Measurements from ENCODE around the gene ANK2.

Gene ANK2

DNA sequence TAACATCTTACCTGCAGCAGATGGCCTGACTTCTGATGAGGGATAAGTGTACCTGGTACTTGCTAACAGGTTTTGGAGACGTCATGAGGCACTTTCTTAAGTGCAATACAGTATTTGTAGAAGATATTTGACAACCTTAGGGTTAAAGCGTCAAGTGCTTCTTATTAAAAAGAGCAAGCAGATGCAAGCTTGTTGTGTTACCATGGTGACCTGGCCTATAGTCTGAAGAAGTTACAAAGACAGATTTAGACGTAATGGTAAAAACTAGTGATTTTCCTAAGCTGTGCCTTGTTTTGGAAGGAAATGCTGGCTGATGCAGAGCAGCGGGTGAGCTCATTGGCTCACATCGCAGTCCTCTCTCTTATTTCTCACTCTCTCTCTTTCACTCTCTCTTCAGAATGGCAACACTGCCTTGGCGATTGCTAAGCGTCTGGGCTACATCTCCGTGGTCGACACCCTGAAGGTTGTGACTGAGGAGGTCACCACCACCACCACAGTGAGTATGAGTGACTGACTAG is 243.6 kb downstream of the ANK2 start:
- DNase-seq, result no peak

GRCh38 chr4:113293674-113294073 is 244.2 kb downstream of the ANK2 start:
- DNase-seq, result no peak

DNA sequence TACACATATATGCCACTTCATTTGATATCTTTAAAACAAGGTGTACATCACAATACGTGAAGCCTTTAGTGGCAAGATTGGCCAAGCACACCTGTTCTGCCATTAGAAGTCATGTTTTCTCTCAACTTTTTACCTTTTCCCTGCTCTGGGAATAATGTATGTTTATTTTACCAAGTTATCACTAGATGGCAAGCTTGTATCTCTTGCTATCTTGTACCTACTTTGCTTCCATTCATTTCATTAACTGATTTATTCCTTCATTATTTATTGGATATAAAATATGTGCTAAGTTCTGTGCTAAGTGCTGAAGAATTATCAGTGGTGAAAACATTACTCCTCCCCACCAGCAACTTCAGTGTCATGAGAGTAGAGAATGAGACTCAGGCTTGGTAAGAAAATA is 245.5 kb downstream of the ANK2 start:
- no peak for DNase-seq

GRCh38 chr4:113300471-113300928 is 251.0 kb downstream of the ANK2 start:
- DNase-seq, result peak; percentile 75

- DNase-seq, result no peak
Measured at GRCh38 chr4:113302051-113302450, 252.6 kb downstream of the ANK2 start.

DNA sequence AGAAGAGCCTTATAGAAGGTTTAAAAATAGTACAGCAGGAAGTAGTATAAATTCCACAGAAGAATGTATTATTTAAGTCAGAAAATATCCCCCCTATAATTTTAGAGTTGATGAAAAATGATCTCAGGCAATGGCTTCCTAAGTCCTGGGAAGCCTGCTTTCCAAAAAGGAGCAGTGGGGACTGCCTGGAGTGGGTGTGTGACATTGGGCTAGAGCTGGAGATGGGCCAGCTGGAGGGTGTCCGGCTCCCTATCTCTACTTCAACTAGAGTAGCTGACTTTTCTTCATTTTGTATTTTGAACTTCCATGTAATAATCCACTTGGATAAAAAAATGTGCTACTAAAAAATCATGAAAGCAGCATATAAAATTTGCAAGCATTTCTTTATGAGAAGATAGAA is 253.9 kb downstream of the ANK2 start:
- DNase-seq, result no peak

- DNase-seq, result no peak
Measured at GRCh38 chr4:113311047-113311446, 261.6 kb downstream of the ANK2 start.

GRCh38 chr4:113312529-113312928 is 263.1 kb downstream of the ANK2 start:
- no peak for DNase-seq

DNA sequence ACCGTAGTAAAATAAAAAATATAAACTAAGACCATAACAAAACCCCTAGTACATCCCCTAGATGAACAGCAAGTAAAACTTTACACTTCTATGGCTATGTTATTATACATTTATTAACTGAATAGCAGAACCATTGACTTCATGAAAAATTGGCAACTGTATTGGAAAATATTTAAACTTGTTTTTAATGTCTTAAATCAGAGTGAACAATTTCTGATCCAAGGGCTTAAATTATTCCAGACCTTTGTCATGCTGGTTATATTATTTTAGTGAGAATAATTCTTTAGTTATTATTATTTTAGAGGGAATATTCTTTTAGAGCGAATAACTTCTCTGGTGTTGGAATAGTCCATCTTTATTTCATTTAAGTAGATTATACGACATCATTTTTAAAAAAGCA is 265.0 kb downstream of the ANK2 start:
- DNase-seq, result no peak

DNA sequence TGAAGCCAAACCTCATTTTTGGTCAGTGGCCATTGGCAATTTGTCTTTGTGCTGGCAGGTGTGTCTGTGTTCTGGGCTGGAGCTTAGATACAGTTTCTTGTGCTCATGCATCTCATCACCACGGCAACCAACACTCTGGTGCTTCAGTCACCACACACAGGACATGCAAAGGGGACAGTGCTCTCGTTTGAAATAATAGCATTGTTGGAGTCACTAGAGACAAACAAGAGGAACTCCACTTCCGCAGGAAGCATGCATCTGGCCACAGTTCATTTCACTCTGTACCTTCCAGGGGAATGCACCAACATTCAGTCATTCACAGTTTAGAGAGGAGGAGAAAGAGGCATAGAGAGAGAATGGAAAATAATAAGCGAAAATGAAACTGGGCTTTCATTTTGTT is 267.4 kb downstream of the ANK2 start:
- peak; percentile 45 for DNase-seq

DNA sequence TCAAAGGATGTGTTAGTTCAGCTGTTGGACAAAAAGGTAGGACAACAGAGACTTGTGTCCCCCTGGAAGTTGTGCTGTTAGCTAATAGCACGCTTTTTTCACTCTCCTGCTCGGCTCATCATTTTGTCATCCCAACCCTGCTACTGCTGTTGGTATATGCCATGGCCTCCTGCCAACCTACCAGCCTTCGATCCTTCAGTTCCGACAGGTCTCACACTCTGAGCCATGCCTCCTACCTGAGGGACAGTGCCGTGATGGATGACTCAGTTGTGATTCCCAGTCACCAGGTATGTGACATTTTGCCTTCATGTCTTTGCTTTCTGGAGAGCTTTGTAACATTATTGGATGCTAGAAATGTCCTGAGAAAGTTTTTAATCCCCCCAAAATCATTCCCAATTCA is 268.1 kb downstream of the ANK2 start:
- no peak for DNase-seq

DNA sequence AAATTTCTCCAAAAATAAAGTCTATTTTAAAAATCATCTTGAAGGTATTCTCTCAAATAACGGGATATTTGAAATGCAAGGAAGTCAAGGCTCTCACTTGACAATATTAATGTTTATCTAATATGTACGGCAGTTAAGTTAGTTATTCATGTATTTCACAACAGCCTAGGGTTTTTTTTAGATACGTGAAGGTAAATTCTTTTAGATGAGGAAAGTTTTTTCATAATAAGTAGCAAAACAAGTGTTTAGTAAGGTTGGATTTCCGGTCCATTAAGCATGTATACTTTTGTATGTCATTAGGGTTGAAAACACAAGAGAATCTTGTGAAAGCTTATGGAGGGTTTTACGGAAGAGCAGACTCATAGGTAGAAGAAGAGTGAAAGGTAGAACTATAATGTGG is 273.3 kb downstream of the ANK2 start:
- no peak for DNase-seq

GRCh38 chr4:113325876-113326615 is 276.6 kb downstream of the ANK2 start:
- peak; percentile 11 for DNase-seq

DNA sequence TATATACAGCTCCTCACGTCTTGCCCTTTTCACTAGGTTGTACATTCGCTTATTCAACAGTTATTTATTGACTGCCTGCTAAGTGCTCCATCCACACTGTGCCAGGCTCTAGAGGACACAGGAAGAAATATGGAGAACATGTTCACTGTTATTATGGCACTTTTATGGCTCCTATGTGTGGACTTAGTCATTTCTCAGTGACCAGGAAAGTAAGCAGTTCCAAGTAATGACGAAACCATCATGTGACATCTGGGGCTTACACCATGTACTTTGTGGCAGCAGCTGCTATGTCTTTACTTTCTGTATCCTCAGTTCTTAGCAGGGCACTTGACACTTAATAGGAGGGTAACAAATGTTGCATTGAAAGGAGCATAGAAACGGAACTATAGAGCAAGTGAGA is 278.0 kb downstream of the ANK2 start:
- DNase-seq, result peak; percentile 24

DNA sequence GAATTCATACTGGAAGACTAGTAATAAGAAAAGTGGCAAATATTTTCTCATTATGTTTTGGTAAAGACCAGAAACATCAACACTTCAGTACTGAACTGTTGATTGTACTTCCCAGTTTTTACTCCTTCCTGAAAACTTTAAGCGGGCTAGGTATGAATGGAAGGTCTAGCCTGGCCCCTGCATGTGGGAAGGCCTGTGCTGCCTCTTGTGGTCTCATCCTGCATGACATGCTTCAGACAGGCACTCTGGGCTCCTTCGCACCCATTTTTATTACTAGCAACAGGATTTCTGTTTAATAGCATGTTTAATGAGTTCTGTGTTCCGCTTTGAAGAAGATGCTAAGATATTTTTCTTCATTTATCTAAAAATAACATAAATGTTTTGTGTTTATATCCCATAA is 279.1 kb downstream of the ANK2 start:
- DNase-seq, result peak; percentile 37

DNA sequence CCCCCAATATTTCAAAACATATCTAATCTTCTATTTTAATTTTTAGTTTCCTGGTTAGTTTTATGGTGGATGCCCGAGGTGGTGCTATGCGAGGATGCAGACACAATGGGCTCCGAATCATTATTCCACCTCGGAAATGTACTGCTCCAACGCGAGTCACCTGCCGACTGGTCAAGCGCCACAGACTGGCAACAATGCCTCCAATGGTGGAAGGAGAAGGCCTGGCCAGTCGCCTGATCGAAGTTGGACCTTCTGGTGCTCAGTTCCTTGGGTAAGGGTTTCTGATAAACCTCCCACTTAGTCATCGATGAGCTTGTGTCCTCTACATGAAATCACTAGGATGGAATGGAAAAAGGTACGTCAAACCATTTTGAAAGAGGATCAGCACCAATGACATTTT is 280.7 kb downstream of the ANK2 start:
- no peak for DNase-seq

GRCh38 chr4:113331811-113332210 is 282.4 kb downstream of the ANK2 start:
- DNase-seq, result no peak

GRCh38 chr4:113332701-113333100 is 283.2 kb downstream of the ANK2 start:
- DNase-seq, result no peak

DNA sequence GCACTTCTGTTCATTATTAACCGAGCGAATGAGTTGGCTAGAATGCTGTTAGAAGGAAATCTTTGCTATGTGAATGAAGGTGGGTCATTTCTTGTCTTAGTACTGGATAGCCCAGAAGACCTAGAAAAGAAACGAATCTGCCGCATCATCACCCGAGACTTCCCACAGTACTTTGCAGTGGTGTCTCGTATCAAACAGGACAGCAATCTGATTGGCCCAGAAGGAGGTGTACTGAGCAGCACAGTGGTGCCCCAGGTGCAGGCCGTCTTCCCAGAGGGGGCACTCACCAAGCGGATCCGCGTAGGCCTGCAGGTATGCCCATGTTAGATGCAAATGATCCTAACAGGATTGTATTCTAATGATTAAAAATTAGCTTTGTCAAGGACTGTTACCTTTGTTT is 286.3 kb downstream of the ANK2 start:
- no peak for DNase-seq

- DNase-seq, result no peak
Measured at GRCh38 chr4:113336556-113336955, 287.1 kb downstream of the ANK2 start.

- DNase-seq, result no peak
Measured at GRCh38 chr4:113339430-113339813, 290.0 kb downstream of the ANK2 start.

DNA sequence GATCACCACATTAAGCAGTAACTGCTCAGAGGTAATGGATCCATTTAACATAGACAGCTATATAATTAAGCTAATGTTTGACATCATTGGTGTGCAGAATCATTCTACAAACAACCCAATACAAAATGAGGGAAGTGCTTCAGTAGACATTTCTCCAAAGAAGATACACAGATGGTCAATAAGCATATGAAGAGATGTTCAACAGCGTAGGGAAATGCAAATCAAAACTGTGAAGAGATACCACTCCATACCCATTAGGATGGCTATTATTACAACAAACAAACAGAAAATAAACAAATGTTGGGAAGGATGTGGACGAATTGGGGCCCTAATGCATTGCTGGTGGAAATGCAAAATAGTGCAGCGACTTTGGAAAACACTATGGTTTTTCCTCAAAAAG is 294.6 kb downstream of the ANK2 start:
- DNase-seq, result no peak

DNA sequence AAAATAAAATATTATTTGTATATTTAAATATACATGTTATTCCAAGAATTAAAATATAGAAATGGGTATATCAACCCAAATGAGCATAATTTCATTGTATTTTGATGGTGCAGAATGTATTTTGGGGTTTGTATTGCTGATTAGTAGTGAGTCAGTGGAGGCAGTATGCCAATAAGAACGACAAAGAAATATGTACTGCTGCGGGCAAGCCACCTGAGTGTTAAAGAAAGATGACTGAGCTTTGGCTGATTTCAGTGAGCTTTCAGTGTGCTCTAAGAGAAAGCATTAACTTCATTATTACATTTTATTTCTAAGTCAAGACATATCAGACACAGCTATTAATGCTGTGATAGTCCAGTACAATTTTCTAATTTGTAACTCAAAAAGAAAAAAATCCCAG is 297.8 kb downstream of the ANK2 start:
- DNase-seq, result no peak

GRCh38 chr4:113349430-113349829 is 300.0 kb downstream of the ANK2 start:
- no peak for DNase-seq

- no peak for DNase-seq
Measured at GRCh38 chr4:113350576-113350975, 301.1 kb downstream of the ANK2 start.
